ENCODE measurements around the gene PHEX. TPM values are rescaled to one million over a fixed set of nuclear protein-coding genes. Genes with fewer than 3 reads are reported as not detected.

Gene PHEX
- total and polyA plus RNA-seq, 12 donors = 0.07 to 0.33 (median 0.10) TPM; not detected in 1

- H3K27ac ChIP-seq = no peak overlapping the region
- H3K4me3 ChIP-seq = no peak overlapping the region
- H3K4me1 ChIP-seq (replicated peaks in 1 of 2) = no peaks in the 10 kb centered on the region
- H3K9me3 ChIP-seq (replicated peaks in 1 of 3) = no peaks in the 10 kb centered on the region
- TF ChIP-seq CTCF (IDR thresholded peaks at IDR 0.05) (no peak), POLR2A (IDR thresholded peaks at IDR 0.05) (no peak)
- no peaks in the 10 kb centered on the region for H3K36me3 ChIP-seq (replicated peaks in 1 of 2)
- no peak for DNase-seq
- intact Hi-C loops (cut with DNase I) = no loop called here
- WGBS, 4 donors = 57 to 70% (median 66%) methylated on average over 4 to 6 of the region's 6 CpGs
- H3K27me3 ChIP-seq = peaks cover 12% of the 10 kb centered on the region
These were observed 78.8 kb downstream of the PHEX start for GRCh38 chrX:22110729-22111494.

- Histone ChIP-seq H3K27ac (no peak overlapping the region), H3K4me1 (replicated peaks in 1 of 2) (no peaks in the 10 kb centered on the region), H3K9me3 (replicated peaks in 1 of 3) (no peaks in the 10 kb centered on the region), H3K27me3 (peaks cover 10% of the 10 kb centered on the region), H3K36me3 (replicated peaks in 1 of 2) (no peaks in the 10 kb centered on the region), H3K4me3 (no peak overlapping the region)
- no peak for TF ChIP-seq POLR2A (IDR thresholded peaks at IDR 0.05)
- TF ChIP-seq CTCF (IDR thresholded peaks at IDR 0.05) = no peak
- 73 to 90% (median 88%) methylated on average over 6 to 7 of the region's 7 CpGs for WGBS, 4 donors
- DNase-seq = no peak
- intact Hi-C loops (cut with DNase I) = no loop called here
These were observed 84.8 kb downstream of the PHEX start for GRCh38 chrX:22116605-22117546.

GRCh38 chrX:22117633-22118032 is 85.5 kb downstream of the PHEX start:
- Histone ChIP-seq H3K4me1 (replicated peaks in 1 of 2) (no peaks in the 10 kb centered on the region), H3K27ac (no peak overlapping the region), H3K4me3 (no peak overlapping the region), H3K9me3 (replicated peaks in 1 of 3) (no peaks in the 10 kb centered on the region), H3K36me3 (replicated peaks in 1 of 2) (no peaks in the 10 kb centered on the region), H3K27me3 (peaks cover 6% of the 10 kb centered on the region)
- intact Hi-C loops (cut with DNase I) = no loop called here
- TF ChIP-seq POLR2A (IDR thresholded peaks at IDR 0.05) (no peak), CTCF (IDR thresholded peaks at IDR 0.05) (no peak)
- no peak for DNase-seq
- WGBS, 4 donors = 36 to 61% (median 52%) methylated on average over 2 of the region's 2 CpGs

- Histone ChIP-seq H3K4me3 (no peak overlapping the region), H3K27ac (no peak overlapping the region), H3K4me1 (replicated peaks in 1 of 2) (no peaks in the 10 kb centered on the region), H3K9me3 (replicated peaks in 1 of 3) (no peaks in the 10 kb centered on the region), H3K27me3 (peaks cover 6% of the 10 kb centered on the region), H3K36me3 (replicated peaks in 1 of 2) (no peaks in the 10 kb centered on the region)
- intact Hi-C loops (cut with DNase I) = no loop called here
- 57 to 74% (median 66%) methylated on average over 9 to 10 of the region's 10 CpGs for WGBS, 4 donors
- no peak for DNase-seq
- no peak for TF ChIP-seq CTCF (IDR thresholded peaks at IDR 0.05)
These were observed 86.2 kb downstream of the PHEX start for GRCh38 chrX:22118161-22118830.

Measured in adrenal gland (tissue), 12 donors.